Suprapubic skin (tissue), 4 donors: Measurements from ENCODE around the gene PLEKHG5.
"Not testable (repeated sequence)": the region's sequence is repeated elsewhere in the genome, so short reads cannot be mapped to it uniquely, and the experiment has no call there.

Experiments used
- CTCF ChIP-seq, 2 donors: fragments of 200-600 bp in 1 of 2; fragments of 450-650 bp in 1 of 2; sonication (generic) in 1 of 2; IDR thresholded peaks; one replicate each; pipeline ENCODE4 v1.5.1; 2016 to 2019; ENCODE audit warnings: antibody characterized with exemption in 2 of 2, mild to moderate bottlenecking in 1 of 2, moderate library complexity in 1 of 2
- EP300 ChIP-seq: sonication (generic); formaldehyde crosslinking; IDR thresholded peaks from one replicate; pipeline ENCODE4 v1.6.1; 2017; ENCODE audit warnings: antibody characterized with exemption
- POLR2A ChIP-seq, 2 donors: fragments of 450-650 bp; IDR thresholded peaks; one replicate each; pipeline ENCODE4 v1.6.1; 2017; ENCODE audit warnings: antibody characterized with exemption in 2 of 2, mild to moderate bottlenecking in 2 of 2, moderate library complexity in 2 of 2
- POLR2AphosphoS5 ChIP-seq, 3 donors: sonication (generic); formaldehyde crosslinking; IDR thresholded peaks; one replicate each; pipeline ENCODE4 v1.6.1; 2017; ENCODE audit warnings: antibody characterized with exemption in 3 of 3

GRCh38 chr1:6437012-6437700, 54.3 kb downstream of the PLEKHG5 start:
- peak in 1 of 2 donors; percentile 28 for TF ChIP-seq CTCF (IDR thresholded peaks at IDR 0.05)
- not testable (repeated sequence) for TF ChIP-seq POLR2AphosphoS5 (IDR thresholded peaks at IDR 0.05); POLR2A (IDR thresholded peaks at IDR 0.05); EP300
